Measurements from ENCODE around the gene GTF3C4. TPM values are rescaled to one million over a fixed set of nuclear protein-coding genes. Genes with fewer than 3 reads are reported as not detected.

GTF3C4 gene
- polyA plus RNA-seq, 1 donor from 2014 or later, result 4.1 TPM

DNA sequence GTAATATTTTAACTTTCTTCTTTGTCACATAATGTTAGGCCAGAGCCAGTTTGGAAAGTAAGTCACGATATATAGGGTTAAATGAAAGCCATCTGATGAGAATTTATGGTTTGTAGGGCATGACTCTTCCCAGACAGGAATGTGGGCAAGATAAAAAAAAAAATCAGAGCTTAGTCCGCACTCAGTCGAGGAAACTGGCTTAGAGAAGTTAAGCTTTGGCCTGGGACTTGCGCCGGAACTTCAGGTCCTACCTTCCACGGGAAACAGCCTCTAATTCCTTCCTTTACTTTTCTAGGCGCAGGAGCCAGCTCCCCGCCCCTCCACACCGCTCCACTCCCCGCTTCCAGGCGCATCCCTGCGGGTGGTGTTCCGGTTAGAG is 956 bp upstream of the GTF3C4 start:
- Mint-ChIP-seq H3K4me3 (peak overlapping the region; percentile 89 to 97 (median 94)), H3K9me3 (no peaks in the 10 kb centered on the region), H3K4me1 (peaks cover 29 to 44% (median 30%) of the 10 kb centered on the region in 3 donors), H3K27me3 (no peaks in the 10 kb centered on the region), H3K27ac (peak overlapping the region; percentile 93 to 98 (median 95)), H3K36me3 (no peaks in the 10 kb centered on the region)

DNA sequence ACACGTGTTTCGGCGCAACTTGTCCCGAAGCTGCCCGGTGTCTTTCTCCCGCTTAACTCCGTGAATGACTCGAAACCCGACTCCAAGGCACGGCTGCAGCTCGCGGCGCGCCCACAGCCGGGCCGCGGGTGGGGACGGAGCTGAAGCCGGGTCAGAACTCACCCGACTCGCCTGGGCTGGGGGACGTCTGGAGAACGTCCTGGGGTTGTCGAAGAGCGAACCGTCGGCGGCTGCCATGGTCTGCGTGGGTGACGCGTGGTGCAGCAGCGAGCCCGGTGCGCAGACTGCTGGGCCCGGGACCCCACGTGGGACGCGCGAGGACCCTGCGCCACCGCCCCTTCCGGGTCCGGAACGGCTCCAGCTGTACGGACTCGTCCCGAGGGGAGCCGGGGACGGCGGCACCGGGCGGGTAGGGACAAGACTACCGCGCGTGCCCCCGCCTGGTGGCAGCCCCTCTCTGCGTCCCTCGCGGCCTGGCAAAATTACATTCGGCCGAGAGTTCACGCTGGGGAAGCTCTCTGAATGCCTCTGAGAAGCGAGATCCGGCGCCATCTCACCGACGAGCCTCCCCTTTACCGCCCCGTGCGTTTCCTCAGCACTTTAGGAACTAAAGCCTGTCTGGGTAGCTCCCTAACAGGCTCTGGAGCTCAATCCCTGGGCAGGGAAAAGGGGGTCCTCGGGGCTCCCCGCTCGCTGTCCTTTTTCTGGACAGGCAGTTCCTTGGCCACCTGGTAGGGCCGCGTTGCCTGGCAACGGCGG is 387 bp upstream of the GTF3C4 start, which contains the start of gene DDX31:
Gene DDX31, minus strand, starts transcription at position 286 of the 759 bp plus-strand sequence. Its CDS starts 49 bp downstream, at position 237.
- H3K4me3 Mint-ChIP-seq, result peak within 1 kb of the TSS; percentile 89 to 97 (median 94)
- no peaks in the 10 kb centered on the region for H3K36me3 Mint-ChIP-seq
- peak within 1 kb of the TSS; percentile 97 to 98 (median 98) for H3K27ac Mint-ChIP-seq
- peaks cover 31 to 46% (median 33%) of the 10 kb centered on the region in 3 donors for H3K4me1 Mint-ChIP-seq
- no peaks in the 10 kb centered on the region for H3K27me3 Mint-ChIP-seq
- H3K9me3 Mint-ChIP-seq, result no peaks in the 10 kb centered on the region

DNA sequence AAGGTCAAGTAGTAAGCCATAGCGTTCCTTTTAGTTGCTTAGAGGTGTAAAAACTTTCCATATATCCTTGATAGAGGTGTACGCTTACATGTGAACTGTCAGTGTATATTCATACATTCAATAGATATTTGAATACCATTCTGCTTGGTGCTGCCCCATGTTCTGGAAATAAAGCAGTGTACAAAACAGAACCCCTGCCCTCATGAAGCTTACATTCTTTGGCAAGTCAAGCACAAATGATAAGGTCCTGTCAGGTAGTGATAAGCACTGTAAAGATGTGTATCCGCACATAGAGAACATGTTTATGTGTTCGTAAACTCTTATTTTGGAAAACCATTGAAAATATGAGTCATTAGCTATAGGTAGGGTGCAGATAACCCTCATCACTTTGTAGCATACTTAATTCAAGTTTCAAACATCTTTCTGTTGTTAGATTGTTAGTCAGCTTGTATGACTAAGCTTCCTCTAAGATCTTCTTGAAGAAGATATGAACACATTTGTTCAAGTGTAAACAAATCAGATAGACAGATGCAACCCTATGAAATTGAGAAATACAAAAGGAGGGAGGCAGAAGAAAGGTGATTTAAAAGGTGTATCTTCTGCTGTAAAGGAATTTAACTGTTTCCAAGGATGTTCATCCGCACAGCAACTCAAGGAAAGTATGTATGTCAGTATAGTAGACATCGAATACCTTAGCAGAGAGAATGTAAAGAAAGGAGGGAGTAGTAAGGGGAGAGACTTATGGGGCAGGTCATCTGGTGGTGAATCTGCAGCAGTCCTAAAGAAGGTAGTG is 1.6 kb downstream of the GTF3C4 start:
- Mint-ChIP-seq H3K36me3 (no peaks in the 10 kb centered on the region), H3K4me3 (peak overlapping the region; percentile 89 to 97 (median 94)), H3K4me1 (peaks cover 33 to 51% (median 34%) of the 10 kb centered on the region in 3 donors), H3K9me3 (no peaks in the 10 kb centered on the region), H3K27me3 (no peaks in the 10 kb centered on the region), H3K27ac (peak overlapping the region; percentile 97 to 98 (median 98))

DNA sequence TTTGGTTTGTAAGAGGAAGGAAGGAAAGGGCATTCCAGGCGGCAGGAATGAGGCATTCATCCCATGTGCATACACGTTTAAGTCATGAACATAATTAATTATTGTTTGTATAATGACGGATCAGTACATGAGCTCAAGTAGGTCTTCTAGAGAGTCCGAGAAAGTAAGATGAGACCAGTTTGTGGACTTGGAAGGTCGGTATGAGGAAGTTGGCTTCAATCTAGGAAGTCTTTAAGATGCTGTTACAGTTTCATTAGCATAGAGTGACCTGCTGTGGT is 2.1 kb downstream of the GTF3C4 start:
- H3K27me3 Mint-ChIP-seq, result no peaks in the 10 kb centered on the region
- peaks cover 33 to 51% (median 36%) of the 10 kb centered on the region in 3 donors for H3K4me1 Mint-ChIP-seq
- H3K4me3 Mint-ChIP-seq, result peak overlapping the region in 2 of 4 donors; percentile 92 to 97
- H3K36me3 Mint-ChIP-seq, result no peaks in the 10 kb centered on the region
- peak overlapping the region; percentile 16 to 98 (median 42) for H3K27ac Mint-ChIP-seq
- H3K9me3 Mint-ChIP-seq, result no peaks in the 10 kb centered on the region

DNA sequence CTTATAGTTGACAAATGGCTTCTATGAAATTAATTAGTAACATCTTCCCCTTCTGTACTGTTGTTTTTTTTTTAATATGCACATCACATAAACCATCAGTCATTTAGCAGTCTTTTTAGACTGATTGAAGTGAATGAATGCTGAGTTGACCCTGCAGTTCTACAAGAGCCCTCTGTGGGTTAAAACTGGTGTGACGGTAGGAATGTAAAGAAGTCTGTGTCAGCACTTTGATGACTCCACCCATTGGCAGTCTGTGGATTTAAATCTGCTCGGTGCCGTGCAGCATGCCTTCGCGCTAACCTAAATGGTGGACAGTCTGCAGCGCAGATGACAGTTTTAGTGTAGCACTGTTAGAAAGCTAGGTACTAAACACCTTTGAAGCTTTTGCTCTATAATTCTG is 3.1 kb downstream of the GTF3C4 start:
- Mint-ChIP-seq H3K4me3 (peak overlapping the region in 2 of 4 donors; percentile 0 to 76), H3K9me3 (no peaks in the 10 kb centered on the region), H3K27ac (peak overlapping the region in 1 of 3 donors; percentile 86), H3K36me3 (no peaks in the 10 kb centered on the region), H3K4me1 (peaks cover 30 to 41% (median 31%) of the 10 kb centered on the region in 3 donors), H3K27me3 (no peaks in the 10 kb centered on the region)

DNA sequence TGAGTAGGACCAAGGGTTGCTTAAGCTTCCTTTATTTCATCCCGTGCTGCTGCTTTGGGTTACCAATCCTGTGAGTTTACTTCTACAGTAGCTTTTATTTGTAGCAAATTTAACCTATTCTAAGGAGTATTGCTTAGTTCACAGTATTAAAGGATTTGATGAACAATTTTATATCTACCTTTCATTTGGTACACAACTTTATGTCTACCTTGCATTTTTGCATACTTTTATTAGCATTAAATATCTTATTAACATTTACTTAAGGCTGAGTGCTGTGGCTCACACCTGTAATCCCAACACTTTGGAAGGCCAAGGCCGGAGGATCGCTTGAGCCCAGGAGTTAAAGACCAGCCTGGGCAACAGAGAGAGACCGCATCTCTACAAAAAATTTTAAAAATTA is 4.2 kb downstream of the GTF3C4 start:
- Mint-ChIP-seq H3K27ac (peak overlapping the region in 1 of 3 donors; percentile 63), H3K4me1 (peaks cover 28 to 38% (median 29%) of the 10 kb centered on the region in 3 donors), H3K27me3 (no peaks in the 10 kb centered on the region), H3K36me3 (peaks cover 4% of the 10 kb centered on the region), H3K9me3 (no peaks in the 10 kb centered on the region), H3K4me3 (peak overlapping the region in 1 of 4 donors; percentile 25)

DNA sequence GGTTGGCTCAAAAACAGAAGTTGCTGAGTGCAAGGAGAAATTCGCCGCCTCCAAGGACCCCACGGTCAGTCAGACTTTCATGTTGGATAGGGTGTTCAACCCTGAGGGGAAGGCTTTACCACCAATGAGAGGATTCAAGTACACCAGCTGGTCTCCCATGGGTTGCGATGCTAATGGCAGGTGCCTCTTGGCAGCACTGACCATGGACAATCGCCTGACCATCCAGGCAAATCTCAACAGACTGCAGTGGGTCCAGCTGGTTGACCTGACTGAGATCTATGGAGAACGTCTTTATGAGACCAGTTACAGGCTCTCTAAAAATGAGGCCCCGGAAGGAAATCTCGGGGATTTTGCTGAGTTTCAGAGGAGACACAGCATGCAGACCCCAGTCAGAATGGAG is 7.7 kb downstream of the GTF3C4 start:
- no peaks in the 10 kb centered on the region for H3K9me3 Mint-ChIP-seq
- H3K4me3 Mint-ChIP-seq, result no peak overlapping the region
- H3K27ac Mint-ChIP-seq, result no peak overlapping the region
- peaks cover 13 to 25% (median 14%) of the 10 kb centered on the region in 3 donors for H3K4me1 Mint-ChIP-seq
- H3K27me3 Mint-ChIP-seq, result no peaks in the 10 kb centered on the region
- peaks cover 4% of the 10 kb centered on the region for H3K36me3 Mint-ChIP-seq

DNA sequence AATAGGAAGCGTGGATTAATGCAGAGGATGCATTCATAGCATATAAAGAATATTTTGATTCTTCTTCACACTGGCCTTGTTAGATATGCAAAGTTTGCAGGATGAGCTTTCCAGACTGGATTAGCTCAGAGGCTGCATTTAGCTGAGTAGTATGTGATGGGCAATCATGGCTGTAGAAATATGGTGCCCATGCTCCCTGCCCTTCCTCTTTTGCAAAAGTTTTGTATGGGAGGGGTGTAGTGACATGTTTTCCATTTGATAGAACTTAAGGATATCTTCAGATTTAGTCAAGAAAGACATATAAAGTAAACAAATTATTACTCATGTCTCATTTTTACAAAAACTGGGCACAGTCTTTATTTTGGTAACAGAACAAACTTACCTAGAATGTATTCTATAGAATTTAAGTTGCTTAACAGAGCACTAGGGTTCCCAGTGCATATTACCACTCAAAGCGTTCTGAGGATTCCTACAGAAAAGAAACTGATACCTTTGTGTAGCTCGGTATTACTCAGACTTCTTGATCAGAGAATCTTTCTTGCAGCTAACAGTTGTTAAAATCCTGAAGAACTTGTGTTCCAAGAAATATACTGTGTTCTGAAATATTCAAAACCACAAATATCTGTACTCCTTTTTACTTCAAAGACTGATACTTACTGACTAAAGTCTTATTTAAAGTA is 9.8 kb downstream of the GTF3C4 start:
- Mint-ChIP-seq H3K27me3 (no peaks in the 10 kb centered on the region), H3K4me1 (peaks cover 5 to 8% (median 5%) of the 10 kb centered on the region in 3 donors), H3K27ac (no peak overlapping the region), H3K9me3 (no peaks in the 10 kb centered on the region), H3K36me3 (peaks cover 7% of the 10 kb centered on the region), H3K4me3 (no peak overlapping the region)

DNA sequence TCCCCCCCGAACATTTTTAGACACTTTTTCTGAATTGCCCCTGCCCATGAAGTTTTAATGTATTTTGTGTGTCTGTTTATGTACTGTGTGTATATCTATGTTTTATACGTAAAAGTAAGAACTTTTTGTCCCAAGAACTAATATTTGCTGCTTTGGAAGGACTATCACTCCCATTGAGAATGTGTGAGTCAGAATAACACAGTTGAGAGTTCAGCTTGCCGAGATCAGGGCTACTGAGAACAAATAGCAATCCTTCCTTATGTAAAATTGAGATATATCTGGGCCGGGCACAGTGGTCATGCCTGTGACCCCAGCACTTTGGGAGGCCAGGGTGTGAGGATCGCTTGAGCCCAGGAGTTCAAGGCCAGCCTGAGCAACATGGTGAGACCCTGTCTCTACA is 11.3 kb downstream of the GTF3C4 start:
- no peaks in the 10 kb centered on the region for H3K27me3 Mint-ChIP-seq
- H3K27ac Mint-ChIP-seq, result no peak overlapping the region
- H3K36me3 Mint-ChIP-seq, result peaks cover 7% of the 10 kb centered on the region
- no peaks in the 10 kb centered on the region for H3K9me3 Mint-ChIP-seq
- H3K4me1 Mint-ChIP-seq, result peaks cover 3 to 5% (median 5%) of the 10 kb centered on the region in 3 donors
- H3K4me3 Mint-ChIP-seq, result no peak overlapping the region

DNA sequence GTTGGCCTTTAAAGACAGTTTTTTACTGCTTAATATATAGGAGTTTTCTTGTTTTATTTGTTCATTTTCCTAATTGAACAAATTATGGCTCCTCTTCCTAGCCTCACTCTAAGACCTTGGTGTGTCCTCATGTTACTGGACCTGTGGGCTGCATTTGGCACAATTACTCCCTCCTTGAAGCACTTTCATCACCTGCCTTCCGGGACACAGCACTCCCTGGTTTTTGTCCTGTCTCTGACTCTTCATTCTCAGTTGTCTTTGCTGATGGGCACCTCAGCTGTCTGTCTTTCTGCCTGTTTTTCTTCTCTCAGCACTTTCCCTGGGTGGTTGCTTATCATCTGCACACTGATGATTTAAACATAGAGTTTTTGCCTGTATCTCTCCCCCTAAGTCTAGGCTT is 13.6 kb downstream of the GTF3C4 start:
- Mint-ChIP-seq H3K27me3 (no peaks in the 10 kb centered on the region), H3K36me3 (peaks cover 10% of the 10 kb centered on the region), H3K9me3 (no peaks in the 10 kb centered on the region), H3K4me3 (no peak overlapping the region), H3K27ac (no peak overlapping the region), H3K4me1 (peaks cover 0 to 5% (median 5%) of the 10 kb centered on the region in 3 donors)

DNA sequence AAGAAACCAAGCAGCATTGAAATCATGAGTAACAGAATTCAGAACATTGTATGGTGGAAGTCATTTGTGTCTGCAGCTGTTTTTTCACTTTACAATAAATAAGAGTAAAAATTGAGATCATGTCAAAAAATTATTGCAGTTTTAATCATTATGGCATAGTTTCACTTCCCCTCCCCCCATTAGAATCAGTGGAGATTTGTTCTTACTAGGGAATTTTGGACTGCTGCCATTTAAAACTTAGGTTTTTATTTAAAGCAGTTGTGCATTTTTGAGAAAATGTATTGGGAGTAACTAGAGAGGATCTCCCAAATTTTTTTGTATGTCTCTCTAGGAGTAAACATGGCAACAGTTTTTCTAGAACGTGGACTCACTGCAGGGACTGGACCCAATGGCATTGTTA is 20.4 kb downstream of the GTF3C4 start:
- no peaks in the 10 kb centered on the region for H3K4me1 Mint-ChIP-seq
- H3K4me3 Mint-ChIP-seq, result no peak overlapping the region
- H3K9me3 Mint-ChIP-seq, result peaks cover 0 to 2% (median 0%) of the 10 kb centered on the region in 3 donors
- no peaks in the 10 kb centered on the region for H3K27me3 Mint-ChIP-seq
- H3K36me3 Mint-ChIP-seq, result peaks cover 14% of the 10 kb centered on the region
- no peak overlapping the region for H3K27ac Mint-ChIP-seq

DNA sequence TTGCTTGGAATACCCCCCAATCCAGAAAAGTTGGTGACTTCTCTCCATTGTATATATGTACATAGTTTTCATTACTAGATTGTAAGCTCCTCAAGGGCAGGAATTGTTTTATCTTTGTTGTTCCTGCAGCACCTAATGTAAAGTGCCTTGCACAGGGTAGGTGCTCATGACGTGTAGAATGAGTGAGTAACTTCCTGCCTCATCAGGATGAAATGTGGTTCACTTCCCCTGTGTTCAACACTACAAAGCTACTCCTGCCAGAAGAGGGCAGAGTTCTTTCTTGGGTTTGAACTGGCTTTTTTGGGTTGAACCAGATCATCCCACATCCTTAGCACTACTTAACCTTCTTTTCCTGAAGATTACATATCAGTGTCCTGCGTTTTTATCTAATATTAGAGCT is 23.9 kb downstream of the GTF3C4 start:
- Mint-ChIP-seq H3K9me3 (peaks cover 3 to 29% (median 19%) of the 10 kb centered on the region in 3 donors), H3K4me3 (no peak overlapping the region), H3K36me3 (peaks cover 13% of the 10 kb centered on the region), H3K4me1 (no peaks in the 10 kb centered on the region), H3K27ac (peak overlapping the region in 1 of 3 donors; percentile 10), H3K27me3 (peaks cover 2% of the 10 kb centered on the region)

DNA sequence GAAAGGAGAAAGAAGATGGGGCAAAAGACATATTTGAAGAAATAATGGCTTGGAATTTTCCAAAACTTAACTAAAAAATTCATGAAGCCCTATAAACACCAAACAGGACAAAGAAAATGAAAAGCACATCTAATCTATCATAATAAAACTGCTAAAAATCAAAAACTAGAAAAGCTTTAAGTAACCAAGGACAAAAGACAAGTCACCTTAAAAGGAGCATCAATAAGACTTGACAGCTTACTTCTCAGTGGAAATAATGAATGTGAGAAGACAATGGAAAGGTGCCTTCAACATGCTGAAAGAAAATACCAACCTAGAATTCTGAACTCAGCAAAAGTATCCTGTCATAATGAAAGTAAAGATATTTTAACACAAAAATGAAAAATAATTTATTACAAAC is 27.0 kb downstream of the GTF3C4 start:
- Mint-ChIP-seq H3K4me3 (no peak overlapping the region), H3K27me3 (peaks cover 2% of the 10 kb centered on the region), H3K36me3 (peaks cover 7% of the 10 kb centered on the region), H3K4me1 (no peaks in the 10 kb centered on the region), H3K9me3 (peaks cover 3 to 29% (median 19%) of the 10 kb centered on the region in 3 donors), H3K27ac (no peak overlapping the region)

DNA sequence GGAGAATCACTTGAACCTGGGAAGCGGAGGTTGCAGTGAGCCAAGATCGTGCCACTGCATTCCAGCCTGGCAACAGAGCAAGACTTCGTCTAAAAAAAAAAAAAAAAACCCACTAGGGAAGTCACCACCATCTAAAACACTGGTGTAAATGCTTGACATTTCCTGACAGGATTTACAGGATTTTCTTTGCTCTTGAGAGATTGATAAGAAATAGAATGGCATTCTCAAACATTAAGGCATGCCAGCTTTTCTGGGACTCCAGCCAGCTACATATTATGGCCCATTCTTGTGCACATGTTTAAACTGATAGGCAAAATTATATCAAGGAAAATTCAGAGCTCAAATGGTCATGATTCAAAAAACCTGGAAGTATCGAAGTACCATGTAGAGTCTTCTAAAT is 28.7 kb downstream of the GTF3C4 start:
- Mint-ChIP-seq H3K9me3 (peaks cover 3 to 29% (median 19%) of the 10 kb centered on the region in 3 donors), H3K27ac (peak overlapping the region in 1 of 3 donors; percentile 10), H3K27me3 (peaks cover 4% of the 10 kb centered on the region), H3K4me1 (no peaks in the 10 kb centered on the region), H3K36me3 (peaks cover 3% of the 10 kb centered on the region), H3K4me3 (no peak overlapping the region)

DNA sequence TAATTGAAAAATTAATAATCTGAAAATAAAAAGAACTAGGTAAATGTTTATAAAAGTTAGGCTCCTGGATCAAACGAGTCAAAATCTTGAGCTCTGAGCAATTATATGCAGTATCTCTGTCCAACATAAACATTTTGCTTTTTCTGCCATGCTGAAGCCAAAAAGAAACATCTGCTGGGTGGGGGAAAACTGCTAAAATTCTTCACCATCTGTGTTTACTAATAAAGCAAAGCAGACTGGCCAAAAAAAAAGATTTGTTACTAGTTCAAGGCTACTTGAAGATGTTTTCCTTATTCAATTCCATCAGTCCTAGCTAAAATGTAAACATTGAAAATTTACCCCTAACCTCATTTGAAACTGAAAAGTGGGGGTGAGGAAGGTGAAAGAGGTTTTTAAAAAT is 29.7 kb downstream of the GTF3C4 start:
- Mint-ChIP-seq H3K4me1 (no peaks in the 10 kb centered on the region), H3K9me3 (peaks cover 3 to 29% (median 19%) of the 10 kb centered on the region in 3 donors), H3K4me3 (no peak overlapping the region), H3K36me3 (peaks cover 3% of the 10 kb centered on the region), H3K27me3 (peaks cover 7% of the 10 kb centered on the region), H3K27ac (no peak overlapping the region)

Data from IgD-negative memory B cell (primary cell).